Mammary epithelial cell (primary cell): ENCODE data around the gene SPATA45.

Experiments
- CTCF ChIP-seq, 2 donors: IDR thresholded peaks in 1 of 2; conservative IDR thresholded peaks in 1 of 2; 2 replicates each; pipeline ENCODE4 v1.5.1; 2011 to 2012; ENCODE audit warnings: inconsistent platforms in 2 of 2, low read length in 2 of 2, mild to moderate bottlenecking in 2 of 2, control low read depth in 1 of 2, low read depth in 1 of 2; ENCODE audit not compliant: insufficient read depth in 1 of 2; ENCODE audit errors: extremely low read depth in 1 of 2
- EZH2 ChIP-seq: IDR thresholded peaks from 2 replicates; pipeline ENCODE4 v1.6.1; 2012; ENCODE audit warnings: low read length, inconsistent platforms, borderline replicate concordance

DNA sequence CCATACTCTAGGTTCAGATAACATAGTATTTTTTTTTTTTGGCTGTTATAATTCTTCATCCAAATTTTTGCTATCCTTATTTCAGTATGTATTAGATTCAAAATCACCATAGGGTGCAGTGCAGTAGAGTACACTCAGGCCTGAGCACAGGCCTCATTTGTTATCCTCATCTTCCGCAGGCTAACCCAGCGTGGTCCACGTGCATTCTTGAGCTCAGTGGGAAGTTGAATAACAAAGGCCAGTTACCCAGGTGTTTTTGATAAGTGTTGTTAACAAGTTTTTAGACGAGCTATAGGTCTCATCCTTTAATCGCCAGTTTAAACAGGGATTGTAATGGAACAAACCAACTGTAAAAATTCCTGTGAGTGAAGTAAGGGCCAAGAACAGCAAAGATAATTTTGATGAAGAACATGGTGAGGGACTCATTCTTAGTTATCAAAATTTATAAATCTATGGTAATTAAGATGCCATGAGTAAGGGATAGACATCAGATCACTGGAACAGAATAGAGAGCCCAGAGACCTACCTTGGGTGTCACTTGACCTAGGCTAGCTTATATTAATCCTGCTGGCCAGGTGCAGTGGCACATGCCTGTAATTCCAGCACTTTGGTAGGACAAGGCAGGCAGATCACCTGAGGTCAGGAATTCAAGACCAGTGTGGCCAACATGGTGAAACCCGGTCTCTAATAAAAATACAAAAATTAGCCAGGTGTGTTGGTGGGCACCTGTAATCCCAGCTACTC is 32.7 kb upstream of the SPATA45 start:
- TF ChIP-seq CTCF (conservative IDR thresholded peaks at IDR 0.05 in 1 of 2, IDR thresholded peaks at IDR 0.05 in 1 of 2; ENCODE audit: extremely low read depth in 1 of 2, insufficient read depth in 1 of 2, low read depth in 1 of 2, low read length in 2 of 2) = no peak
- TF ChIP-seq EZH2 = no peak
